GM10248 (cell line): ENCODE measurements around the gene ERAL1.
"Not testable (repeated sequence)": the region's sequence is repeated elsewhere in the genome, so short reads cannot be mapped to it uniquely, and the experiment has no call there.

Experiments used
- CTCF ChIA-PET: fragments of 300-600 bp; sonication (Branson Sonifier 250); formaldehyde crosslinking; extraction: SDS; loops from one replicate; lab custom pipeline; 2021; ENCODE audit warnings: antibody characterized with exemption; lab: Yijun Ruan, JAX
- POLR2A ChIA-PET: fragments of 350-650 bp; sonication (Branson Sonifier 250); formaldehyde crosslinking; extraction: SDS; loops from one replicate; lab custom pipeline; 2020; ENCODE audit warnings: antibody characterized with exemption; lab: Yijun Ruan, JAX
- DNase-seq: peaks from one replicate; pipeline ENCODE4 v3.0.0; 2012; ENCODE audit errors: extremely low spot score
- TF ChIP-seq, protein P1 (sequence below): IDR thresholded peaks from 2 replicates; pipeline ENCODE4 v1.5.1; 2012; ENCODE audit warnings: mild to moderate bottlenecking, low read depth; ENCODE audit errors: extremely low read depth, missing control alignments, control extremely low read depth

ERAL1 gene

DNA sequence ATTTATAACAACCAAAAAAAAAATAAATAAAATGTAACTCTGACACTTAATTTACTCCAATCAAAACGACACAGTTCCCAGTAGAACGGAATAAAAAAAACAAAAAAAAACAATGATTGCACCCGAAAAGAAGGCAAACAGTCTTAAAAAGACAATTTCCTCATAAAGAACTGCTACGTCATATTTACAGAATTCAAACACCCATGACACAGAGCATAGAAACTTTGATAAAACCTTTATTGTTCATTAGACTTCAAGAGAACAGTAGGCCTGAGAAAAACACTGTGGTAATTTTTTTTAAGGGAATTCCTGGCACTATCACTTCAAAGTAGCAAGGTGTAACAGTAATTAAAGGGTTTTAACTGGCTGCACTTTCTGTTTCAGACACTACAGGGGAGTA lies 38.3 kb upstream of the ERAL1 start:
- ChIA-PET POLR2A (no interaction called here), CTCF (no interaction called here)
- TF ChIP-seq, protein P1, sequence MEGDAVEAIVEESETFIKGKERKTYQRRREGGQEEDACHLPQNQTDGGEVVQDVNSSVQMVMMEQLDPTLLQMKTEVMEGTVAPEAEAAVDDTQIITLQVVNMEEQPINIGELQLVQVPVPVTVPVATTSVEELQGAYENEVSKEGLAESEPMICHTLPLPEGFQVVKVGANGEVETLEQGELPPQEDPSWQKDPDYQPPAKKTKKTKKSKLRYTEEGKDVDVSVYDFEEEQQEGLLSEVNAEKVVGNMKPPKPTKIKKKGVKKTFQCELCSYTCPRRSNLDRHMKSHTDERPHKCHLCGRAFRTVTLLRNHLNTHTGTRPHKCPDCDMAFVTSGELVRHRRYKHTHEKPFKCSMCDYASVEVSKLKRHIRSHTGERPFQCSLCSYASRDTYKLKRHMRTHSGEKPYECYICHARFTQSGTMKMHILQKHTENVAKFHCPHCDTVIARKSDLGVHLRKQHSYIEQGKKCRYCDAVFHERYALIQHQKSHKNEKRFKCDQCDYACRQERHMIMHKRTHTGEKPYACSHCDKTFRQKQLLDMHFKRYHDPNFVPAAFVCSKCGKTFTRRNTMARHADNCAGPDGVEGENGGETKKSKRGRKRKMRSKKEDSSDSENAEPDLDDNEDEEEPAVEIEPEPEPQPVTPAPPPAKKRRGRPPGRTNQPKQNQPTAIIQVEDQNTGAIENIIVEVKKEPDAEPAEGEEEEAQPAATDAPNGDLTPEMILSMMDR: no peak
- DNase-seq: no peak

DNA sequence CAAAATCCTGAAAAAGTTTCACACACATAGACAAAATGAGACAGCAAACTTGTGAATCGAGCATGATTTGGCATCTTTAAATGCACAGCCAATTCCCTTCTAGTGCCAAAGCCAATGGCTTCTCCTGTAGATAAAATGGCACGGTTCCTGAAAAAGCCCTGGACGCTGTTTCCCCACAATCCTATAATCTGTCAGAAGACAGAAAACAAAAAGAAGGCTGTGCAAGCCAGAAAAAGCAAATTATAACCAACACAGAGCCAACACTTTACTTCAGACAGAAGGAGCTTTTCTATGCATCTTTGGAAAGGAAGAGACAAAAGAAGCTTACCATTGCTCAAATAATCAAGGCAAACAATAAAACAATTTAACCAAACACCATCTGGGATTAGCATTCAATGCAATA lies 36.0 kb upstream of the ERAL1 start:
- POLR2A ChIA-PET: no interaction called here
- TF ChIP-seq, protein P1: no peak
- CTCF ChIA-PET: interaction anchor here (1.6 to 2.1 kb wide), 3 partner anchors 19 to 92 kb away, joined by 3 to 7 read pairs (median 6); partner anchors contain the start of gene TLCD1
- no peak for DNase-seq

DNA sequence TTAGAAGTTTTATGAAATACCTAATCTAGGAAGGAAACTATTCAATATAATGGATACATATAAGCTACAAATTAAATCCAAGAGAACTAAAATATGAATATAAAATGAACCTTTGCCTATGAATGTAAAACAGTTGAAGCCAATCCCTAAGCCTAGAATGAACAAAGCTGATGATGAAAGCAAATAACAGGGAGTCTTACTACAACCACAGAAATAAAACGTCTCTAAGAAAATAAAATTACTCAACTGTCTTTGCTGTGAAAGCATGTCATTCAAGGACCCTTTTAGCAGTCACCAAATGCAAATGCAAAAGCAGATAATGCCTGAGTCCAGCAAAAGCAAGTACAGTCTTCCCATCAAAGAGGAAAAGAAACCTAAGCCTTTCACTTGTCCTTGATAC lies 35.2 kb upstream of the ERAL1 start:
- ChIA-PET CTCF (interaction anchor here (1.6 to 2.1 kb wide), 3 partner anchors 19 to 93 kb away, joined by 3 to 7 read pairs (median 6); partner anchors contain the start of gene TLCD1), POLR2A (no interaction called here)
- TF ChIP-seq, protein P1: no peak
- DNase-seq: no peak

DNA sequence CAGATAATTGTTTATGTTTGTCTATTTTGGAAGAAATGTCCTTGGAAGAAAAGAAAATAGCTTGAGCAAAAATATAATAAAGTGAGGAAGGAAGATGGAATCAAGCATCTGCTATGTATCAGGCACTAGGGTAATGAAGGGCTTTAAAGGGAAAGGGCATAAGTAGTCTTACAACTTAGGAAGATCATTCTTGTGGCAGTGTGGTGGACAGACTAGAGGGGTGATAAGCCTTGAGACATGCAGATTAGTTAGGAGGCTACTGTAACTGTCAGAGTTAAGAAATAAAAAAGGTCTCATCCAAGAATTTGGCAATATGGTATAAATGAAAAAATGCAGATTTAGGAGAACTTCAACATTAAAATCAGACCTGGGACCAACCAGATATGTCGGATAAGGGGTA lies 27.1 kb upstream of the ERAL1 start:
- TF ChIP-seq, protein P1: no peak
- ChIA-PET POLR2A (no interaction called here), CTCF (interaction anchor here (0.9 to 2.0 kb wide), 9 partner anchors 14 to 82 kb away, joined by 3 to 6 read pairs (median 4); partner anchors contain the start of gene ERAL1)
- no peak for DNase-seq

DNA sequence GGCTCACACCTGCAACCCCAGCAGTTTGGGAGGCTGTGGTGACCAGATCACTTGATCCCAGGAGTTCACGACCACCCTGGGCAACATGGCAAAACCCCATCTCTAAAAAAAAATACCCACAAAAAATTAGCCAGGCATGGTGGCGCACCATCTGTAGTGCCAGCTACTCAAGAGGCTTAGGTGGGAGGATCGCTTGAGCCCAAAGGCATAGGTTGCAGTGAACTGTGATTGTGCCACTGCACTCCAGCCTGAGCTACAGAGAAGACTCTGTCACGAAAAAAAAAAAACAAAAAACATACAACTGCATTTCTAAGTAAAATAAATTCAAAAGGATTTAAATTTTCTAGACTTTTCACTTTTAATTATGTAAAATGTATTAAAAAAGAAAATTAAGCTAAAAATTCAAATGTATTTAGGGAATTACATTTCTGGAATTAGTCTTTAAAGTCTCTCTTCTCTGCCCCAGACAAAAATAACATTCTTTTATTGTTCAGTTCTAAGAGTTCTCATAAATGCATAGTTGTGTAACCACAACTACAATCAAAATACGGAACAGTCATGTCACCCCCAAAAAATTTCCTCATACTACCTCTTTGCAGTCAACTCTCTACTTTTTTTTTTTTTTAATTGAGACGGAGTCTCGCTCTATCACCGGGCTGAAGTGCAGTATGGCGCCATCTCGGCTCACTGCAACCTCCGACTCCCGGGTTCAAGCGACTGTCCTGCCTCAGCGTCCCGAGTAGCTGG lies 26.3 kb upstream of the ERAL1 start:
- POLR2A ChIA-PET: no interaction called here
- TF ChIP-seq, protein P1: no peak
- CTCF ChIA-PET: interaction anchor here (0.7 to 1.8 kb wide), 3 partner anchors 14 to 46 kb away, joined by 3 to 4 read pairs (median 4); no protein-coding TSS in a partner anchor
- no peak for DNase-seq

DNA sequence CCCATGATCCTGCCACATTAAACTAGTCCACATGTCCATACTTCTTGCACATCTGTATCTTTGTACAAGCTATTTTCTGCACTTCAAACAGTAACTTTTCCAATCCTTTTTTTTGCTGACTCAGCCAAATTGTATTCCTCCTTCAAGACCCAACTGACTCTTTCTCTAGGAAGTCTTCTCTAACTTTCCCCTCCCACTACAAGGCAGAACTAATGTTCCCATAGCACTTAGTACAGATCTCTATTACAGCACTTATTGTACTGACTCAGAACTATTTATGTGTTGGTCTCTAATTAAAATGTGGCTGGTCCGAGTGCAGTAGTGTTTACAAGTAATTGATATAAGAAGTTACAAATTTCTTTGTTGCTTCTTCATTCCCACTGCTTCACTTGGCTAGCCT lies 20.4 kb upstream of the ERAL1 start:
- CTCF ChIA-PET: no interaction called here

DNA sequence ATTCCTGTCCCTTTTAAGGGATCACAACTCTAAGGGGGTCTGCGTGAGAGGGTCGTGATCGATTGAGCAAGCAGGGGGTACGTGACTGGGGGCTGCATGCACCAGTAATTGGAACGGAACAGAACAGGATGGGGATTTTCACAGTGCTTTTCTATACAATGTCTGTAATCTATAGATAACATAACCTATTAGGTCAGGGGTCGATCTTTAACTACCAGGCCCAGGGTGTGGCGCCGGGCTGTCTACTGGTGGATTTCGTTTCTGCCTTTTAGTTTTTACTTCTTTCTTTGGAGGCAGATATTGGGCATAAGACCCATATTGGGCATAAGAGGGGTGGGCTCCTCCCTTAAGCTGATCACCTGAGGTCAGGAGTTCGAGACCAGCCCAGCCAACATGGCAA lies 18.3 kb upstream of the ERAL1 start:
- POLR2A ChIA-PET, DNase-seq: not testable (repeated sequence)
- CTCF ChIA-PET: interaction anchor here (1.0 to 1.5 kb wide), 2 partner anchors 12 to 110 kb away, joined by 3 to 5 read pairs; no protein-coding TSS in a partner anchor

More for the DNA sequence above, 20.4 kb upstream of the ERAL1 start:
- DNase-seq: no peak
- TF ChIP-seq, protein P1: no peak
- POLR2A ChIA-PET: no interaction called here
